ENCODE measurements around the gene GALNT16.
"Not testable (repeated sequence)": the region's sequence is repeated elsewhere in the genome, so short reads cannot be mapped to it uniquely, and the experiment has no call there.

The GALNT16 gene

GRCh38 chr14:69285661-69286255 is 25.8 kb downstream of the GALNT16 start:
- no peak for DNase-seq (ENCODE audit: low read depth in 2 of 2)

DNA sequence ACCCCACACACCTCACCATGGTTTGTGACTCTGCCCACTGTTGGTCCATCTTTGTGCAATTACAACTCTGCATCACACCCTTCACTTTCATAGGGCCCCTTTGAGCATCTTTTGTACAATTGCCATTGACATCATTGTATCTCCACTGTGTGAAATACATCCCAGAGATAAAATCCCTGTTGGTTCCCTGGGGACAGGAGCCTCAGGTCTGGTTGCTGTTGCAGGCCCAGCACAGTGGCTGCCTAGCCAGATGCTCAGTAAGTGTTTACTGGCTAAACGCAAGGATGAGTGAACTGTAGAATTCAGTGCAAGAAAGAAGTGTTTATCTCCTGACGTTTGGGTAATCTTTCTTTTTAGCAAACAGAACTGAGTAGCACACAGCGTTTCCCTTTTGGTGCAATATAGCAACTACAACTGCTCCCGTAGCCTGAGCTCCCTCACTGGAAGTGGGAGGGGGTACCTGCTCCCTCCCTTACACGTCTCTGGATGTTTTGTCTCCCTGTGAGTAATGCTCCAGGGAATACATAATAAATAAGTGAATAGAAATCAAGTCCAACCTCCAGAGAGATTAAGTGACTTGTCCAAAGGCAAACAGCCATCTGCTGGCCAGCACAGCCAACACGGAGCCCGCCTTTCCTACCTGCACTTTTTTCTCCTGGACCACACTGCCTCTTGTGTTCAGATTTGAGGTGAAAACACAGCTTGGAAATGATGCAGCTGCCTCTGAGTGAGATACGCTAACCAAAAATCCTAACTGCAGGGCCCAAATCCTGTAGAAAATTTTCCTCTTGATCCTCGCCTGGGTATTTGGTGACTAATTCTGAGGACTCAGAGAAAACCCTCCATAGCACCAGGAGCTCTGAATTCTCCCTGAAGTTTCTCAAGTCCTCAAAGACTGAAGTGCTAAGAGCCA is 27.4 kb downstream of the GALNT16 start:
- DNase-seq (ENCODE audit: low read depth in 2 of 2): no peak

GRCh38 chr14:69288011-69288771 is 28.2 kb downstream of the GALNT16 start:
- no peak for DNase-seq (ENCODE audit: low read depth in 2 of 2)

- DNase-seq (ENCODE audit: low read depth in 2 of 2): no peak
Observed at GRCh38 chr14:69288956-69289705, 29.2 kb downstream of the GALNT16 start.

- no peak for DNase-seq (ENCODE audit: low read depth in 2 of 2)
Observed at GRCh38 chr14:69289811-69290520, 30.0 kb downstream of the GALNT16 start.

GRCh38 chr14:69290881-69291280 is 30.9 kb downstream of the GALNT16 start:
- not testable (repeated sequence) for DNase-seq (ENCODE audit: low read depth in 2 of 2)

DNA sequence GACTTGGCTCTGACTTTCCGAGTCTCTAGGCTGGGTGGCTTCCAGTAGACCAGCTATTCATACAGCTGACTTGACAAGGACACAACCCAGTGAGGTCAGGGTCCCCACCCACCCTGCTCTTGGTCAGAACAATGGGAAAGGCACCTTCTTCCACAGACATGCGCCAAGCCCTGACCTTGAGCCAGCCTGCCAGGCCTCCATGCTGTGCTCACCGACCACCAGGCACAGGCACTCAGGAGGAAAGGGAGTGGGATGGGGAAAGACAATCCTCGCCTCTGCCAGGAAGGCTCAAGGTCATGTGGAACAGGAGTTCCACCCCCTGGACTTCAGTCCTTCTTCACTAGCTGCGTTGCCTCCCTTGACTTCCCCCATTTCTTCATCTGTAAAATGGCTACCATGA is 31.4 kb downstream of the GALNT16 start:
- no peak for DNase-seq (ENCODE audit: low read depth in 2 of 2)

GRCh38 chr14:69291891-69292561 is 32.1 kb downstream of the GALNT16 start:
- DNase-seq (ENCODE audit: low read depth in 2 of 2): no peak

DNA sequence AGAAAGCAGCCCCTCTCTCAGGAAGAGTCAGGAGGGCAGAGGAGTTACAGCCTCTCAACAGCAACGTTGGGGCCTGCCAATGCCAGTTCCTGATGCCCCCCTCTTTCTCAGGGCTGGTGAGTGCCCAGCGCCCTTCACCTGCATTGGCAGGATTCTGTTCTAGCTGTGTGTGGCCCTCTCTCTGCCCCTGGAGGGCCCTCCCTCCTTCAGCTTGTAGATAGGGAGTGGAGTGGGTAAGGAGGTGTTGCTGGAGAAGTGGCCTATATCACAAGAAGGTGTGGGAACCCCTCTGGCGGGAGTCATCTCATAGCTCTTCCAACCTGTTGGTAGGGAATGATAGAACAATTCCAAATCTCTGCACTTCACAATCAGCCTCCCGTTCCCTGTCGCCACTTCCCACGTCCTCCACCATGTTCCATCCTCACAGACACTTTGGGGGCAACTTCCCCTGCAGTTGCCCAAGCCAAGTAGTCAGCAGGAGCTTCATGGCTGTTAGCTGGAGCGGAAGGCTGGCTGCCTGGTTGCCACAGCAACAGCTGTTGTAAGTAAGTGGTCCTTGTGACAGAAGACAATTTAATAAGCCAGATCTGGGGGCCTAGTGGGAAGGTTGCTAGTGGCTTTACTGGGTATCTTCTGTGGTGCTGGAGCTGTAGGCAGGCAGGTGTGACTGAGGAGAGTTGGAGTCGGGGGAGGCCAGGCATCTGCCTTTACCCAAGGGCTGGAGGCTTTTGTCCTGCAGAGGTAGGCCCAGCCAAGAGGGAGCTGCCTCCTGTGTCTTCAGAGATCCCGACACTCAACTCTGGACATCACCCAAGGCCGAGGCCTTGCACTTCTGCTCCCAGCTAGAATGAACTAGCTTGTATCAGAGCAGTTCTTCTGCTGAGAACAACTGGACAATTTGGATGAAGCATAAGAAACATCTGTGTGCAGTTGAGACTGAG is 38.4 kb downstream of the GALNT16 start:
- DNase-seq (ENCODE audit: low read depth in 2 of 2): no peak

GRCh38 chr14:69299286-69300035 is 39.5 kb downstream of the GALNT16 start:
- DNase-seq (ENCODE audit: low read depth in 2 of 2): no peak

- no peak for DNase-seq (ENCODE audit: low read depth in 2 of 2)
Observed at GRCh38 chr14:69300601-69301221, 40.8 kb downstream of the GALNT16 start.

- no peak for DNase-seq (ENCODE audit: low read depth in 2 of 2)
Observed at GRCh38 chr14:69303086-69303485, 43.1 kb downstream of the GALNT16 start.

GRCh38 chr14:69312608-69313007 is 52.6 kb downstream of the GALNT16 start:
- DNase-seq (ENCODE audit: low read depth in 2 of 2): no peak

GRCh38 chr14:69313176-69313575 is 53.2 kb downstream of the GALNT16 start:
- no peak for DNase-seq (ENCODE audit: low read depth in 2 of 2)

DNA sequence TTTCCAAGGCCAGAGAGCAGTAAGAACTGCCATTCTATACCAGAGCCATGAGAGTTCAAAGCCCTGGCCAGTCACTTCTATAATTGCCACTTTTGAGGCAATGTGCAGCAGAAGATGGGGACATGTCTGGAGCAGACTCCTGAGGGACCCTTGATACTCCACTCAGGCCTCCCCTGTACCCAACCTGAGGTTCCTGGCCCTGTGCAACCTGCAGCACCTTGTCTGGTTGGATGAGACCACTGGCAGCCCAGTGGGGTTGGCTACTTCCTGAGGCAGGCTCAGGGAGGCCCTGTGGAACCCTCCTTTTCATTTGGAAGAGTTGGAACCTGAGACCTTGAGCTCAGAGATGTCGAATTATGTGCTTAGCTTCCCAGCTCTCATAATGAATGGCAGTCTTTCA is 54.4 kb downstream of the GALNT16 start:
- DNase-seq (ENCODE audit: low read depth in 2 of 2): no peak

DNA sequence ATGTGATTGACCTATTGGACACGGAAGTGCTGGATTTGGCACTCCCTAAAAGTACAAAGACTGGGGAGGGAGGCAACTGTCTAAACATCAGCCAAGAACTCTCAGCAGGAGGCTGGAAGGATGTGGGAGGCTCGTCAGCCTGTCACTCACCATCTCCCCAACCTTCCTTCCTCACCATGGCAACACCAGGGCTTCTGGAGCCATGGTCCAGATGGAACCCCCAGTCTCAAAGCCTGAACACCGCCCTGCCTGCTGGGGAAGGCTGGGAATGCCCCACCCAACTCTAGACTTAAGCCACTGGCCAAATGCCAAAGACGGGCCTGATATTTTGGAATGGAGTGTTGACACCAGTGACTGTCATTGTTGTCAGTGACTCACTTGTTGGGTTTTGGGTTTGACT is 55.3 kb downstream of the GALNT16 start:
- DNase-seq (ENCODE audit: low read depth in 2 of 2): no peak

DNA sequence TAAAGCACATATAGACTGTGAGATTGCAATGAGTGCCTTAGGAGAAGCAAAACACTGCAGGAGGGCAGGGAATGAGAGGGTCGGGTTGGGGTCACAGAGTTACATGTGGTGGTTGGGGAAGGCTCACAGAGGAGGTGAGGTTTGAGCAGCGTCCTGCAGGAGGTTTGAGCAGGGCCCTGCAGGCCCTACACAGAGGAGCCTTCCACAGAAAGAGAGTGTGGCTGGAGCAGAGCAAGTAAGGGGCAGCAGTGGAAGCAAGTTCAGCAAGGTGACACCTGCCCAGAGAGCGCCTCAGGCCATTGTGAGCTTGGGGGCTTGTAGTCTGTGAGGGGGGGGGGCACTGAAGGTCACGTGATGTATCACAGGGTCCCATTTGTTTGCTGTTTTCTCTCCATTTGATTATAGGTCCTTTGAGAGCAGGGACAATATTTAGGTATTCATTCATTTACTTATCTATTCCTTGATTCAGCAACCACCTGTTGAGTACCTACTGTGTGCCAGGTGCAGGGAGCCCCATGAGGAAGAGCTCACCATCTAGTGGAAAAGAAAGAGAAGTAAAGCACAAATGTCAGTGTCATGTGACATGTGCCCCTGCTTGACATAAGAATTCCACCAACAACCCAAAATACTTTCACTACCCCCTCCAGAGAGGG is 56.6 kb downstream of the GALNT16 start:
- DNase-seq (ENCODE audit: low read depth in 2 of 2): no peak

Measured in stimulated activated CD8-positive, alpha-beta memory T cell treated with anti-CD3 and anti-CD28 coated beads, Interleukin-15, amount 100 ng/mL, for 4 hours (primary cell).